OCI-LY1 (cell line): ENCODE results near the gene ZNF646.

Source experiments
- H2AFZ ChIP-seq: fragments of 200-600 bp; sonication (generic), shearing (Covaris generic); 2 replicates; pipeline ENCODE4 v1.6.0; 2014; ENCODE audit warnings: antibody characterized with exemption, mild to moderate bottlenecking, low read length
- H3F3A ChIP-seq: fragments of 200-600 bp; sonication (generic), shearing (Covaris generic); 2 replicates; pipeline ENCODE4 v1.6.0; 2014; ENCODE audit warnings: mild to moderate bottlenecking, antibody characterized with exemption, low read length, moderate library complexity; ENCODE audit not compliant: insufficient read depth
- H3K27ac ChIP-seq: fragments of 200-600 bp; sonication (generic); 2 replicates; pipeline ENCODE4 v1.5.1; 2014; ENCODE audit warnings: low read length, mixed run types, mild to moderate bottlenecking, low read depth; ENCODE audit not compliant: poor library complexity, severe bottlenecking
- H3K27me3 ChIP-seq: fragments of 200-600 bp; sonication (generic); 2 replicates; pipeline ENCODE4 v1.6.0; 2014; ENCODE audit warnings: antibody characterized with exemption, mild to moderate bottlenecking, low read length, moderate library complexity; ENCODE audit not compliant: insufficient read depth
- H3K36me3 ChIP-seq: fragments of 200-600 bp; sonication (generic); 2 replicates; pipeline ENCODE4 v1.6.1; 2014; ENCODE audit warnings: mild to moderate bottlenecking, antibody characterized with exemption, low read length, moderate library complexity, mixed read lengths; ENCODE audit not compliant: insufficient read depth
- H3K4me1 ChIP-seq: fragments of 200-600 bp; sonication (generic); 2 replicates; pipeline ENCODE4 v1.5.1; 2014; ENCODE audit warnings: mild to moderate bottlenecking, low read length, moderate library complexity; ENCODE audit not compliant: insufficient read depth, severe bottlenecking
- H3K4me2 ChIP-seq: fragments of 200-600 bp; sonication (generic), shearing (Covaris generic); 2 replicates; pipeline ENCODE4 v1.6.1; 2014; ENCODE audit warnings: low read length
- H3K4me3 ChIP-seq: fragments of 200-600 bp; sonication (generic); 2 replicates; pipeline ENCODE4 v1.5.1; 2014; ENCODE audit warnings: low read length, low read depth, mild to moderate bottlenecking, mixed read lengths; ENCODE audit not compliant: poor library complexity, severe bottlenecking
- H3K79me2 ChIP-seq: fragments of 200-600 bp; shearing (Covaris generic); 2 replicates; pipeline ENCODE4 v1.6.1; 2016; ENCODE audit warnings: mixed run types, low read length, mixed read lengths; ENCODE audit not compliant: insufficient read depth
- H3K9ac ChIP-seq: fragments of 200-600 bp; sonication (generic), shearing (Covaris generic); 2 replicates; pipeline ENCODE4 v1.6.1; 2014; ENCODE audit warnings: mild to moderate bottlenecking, low read length, mixed read lengths
- H3K9me2 ChIP-seq: fragments of 200-600 bp; sonication (generic), shearing (Covaris generic); 2 replicates; pipeline ENCODE4 v1.6.1; 2014; ENCODE audit warnings: low read depth, mild to moderate bottlenecking, low read length, mixed read lengths
- H3K9me3 ChIP-seq: fragments of 200-600 bp; shearing (Covaris generic); 2 replicates; pipeline ENCODE4 v1.6.1; 2014; ENCODE audit warnings: low read length, mixed read lengths
- H4K20me1 ChIP-seq: fragments of 200-600 bp; sonication (generic), shearing (Covaris generic); 2 replicates; pipeline ENCODE4 v1.6.0; 2016; ENCODE audit warnings: mild to moderate bottlenecking, low read length; ENCODE audit not compliant: insufficient read depth
- EZH2 ChIP-seq: fragments of 200-600 bp; sonication (generic), shearing (Covaris generic); IDR thresholded peaks from 2 replicates; pipeline ENCODE4 v1.8.0; 2017; ENCODE audit warnings: borderline replicate concordance, mixed run types, mild to moderate bottlenecking, antibody characterized with exemption, low read length, moderate library complexity, mixed read lengths
- TF ChIP-seq, protein P1 (sequence below): fragments of 200-600 bp; sonication (generic), shearing (Covaris generic); IDR thresholded peaks from 2 replicates; pipeline ENCODE4 v1.5.1; 2017; ENCODE audit warnings: mild to moderate bottlenecking, antibody characterized with exemption, low read length, moderate library complexity, mixed read lengths

The ZNF646 gene

DNA sequence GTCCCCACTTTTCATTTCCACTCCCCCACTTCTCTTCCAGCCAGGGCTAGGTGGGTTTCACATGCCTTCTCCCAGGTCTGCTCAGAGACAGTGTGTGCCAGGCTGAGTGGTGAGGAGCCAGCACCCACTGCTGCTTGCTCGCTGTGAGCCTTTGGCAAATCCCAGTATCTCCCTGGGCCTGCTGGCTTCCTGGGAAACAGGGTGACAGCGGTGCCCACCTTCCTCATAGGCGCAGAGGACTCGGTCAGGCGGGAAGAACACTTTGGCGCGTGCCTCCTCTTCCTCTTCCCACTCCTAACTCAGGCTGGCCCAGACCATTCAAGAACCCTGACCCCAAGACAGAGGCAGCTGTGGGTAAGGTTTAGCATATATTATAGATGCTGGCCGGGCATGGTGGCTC, 15.0 kb downstream of the ZNF646 start:
- Histone ChIP-seq H3K4me1 (peaks cover 7% of the 10 kb centered on the region), H3K4me3 (no peak overlapping the region), H3K4me2 (no peak overlapping the region), H2AFZ (no peak overlapping the region), H4K20me1 (no peaks in the 10 kb centered on the region), H3K36me3 (peaks cover 24% of the 10 kb centered on the region; the same call in 1 of the 2 replicates), H3K9me2 (no peaks in the 10 kb centered on the region), H3K79me2 (no peaks in the 10 kb centered on the region), H3K9me3 (no peaks in the 10 kb centered on the region), H3K27me3 (no peaks in the 10 kb centered on the region), H3K27ac (no peak overlapping the region), H3F3A (no peaks in the 10 kb centered on the region), H3K9ac (no peak overlapping the region)
- TF ChIP-seq, protein P1, sequence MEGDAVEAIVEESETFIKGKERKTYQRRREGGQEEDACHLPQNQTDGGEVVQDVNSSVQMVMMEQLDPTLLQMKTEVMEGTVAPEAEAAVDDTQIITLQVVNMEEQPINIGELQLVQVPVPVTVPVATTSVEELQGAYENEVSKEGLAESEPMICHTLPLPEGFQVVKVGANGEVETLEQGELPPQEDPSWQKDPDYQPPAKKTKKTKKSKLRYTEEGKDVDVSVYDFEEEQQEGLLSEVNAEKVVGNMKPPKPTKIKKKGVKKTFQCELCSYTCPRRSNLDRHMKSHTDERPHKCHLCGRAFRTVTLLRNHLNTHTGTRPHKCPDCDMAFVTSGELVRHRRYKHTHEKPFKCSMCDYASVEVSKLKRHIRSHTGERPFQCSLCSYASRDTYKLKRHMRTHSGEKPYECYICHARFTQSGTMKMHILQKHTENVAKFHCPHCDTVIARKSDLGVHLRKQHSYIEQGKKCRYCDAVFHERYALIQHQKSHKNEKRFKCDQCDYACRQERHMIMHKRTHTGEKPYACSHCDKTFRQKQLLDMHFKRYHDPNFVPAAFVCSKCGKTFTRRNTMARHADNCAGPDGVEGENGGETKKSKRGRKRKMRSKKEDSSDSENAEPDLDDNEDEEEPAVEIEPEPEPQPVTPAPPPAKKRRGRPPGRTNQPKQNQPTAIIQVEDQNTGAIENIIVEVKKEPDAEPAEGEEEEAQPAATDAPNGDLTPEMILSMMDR, result no peak
- TF ChIP-seq EZH2, result no peak

GRCh38 chr16:31090540-31090939, 16.3 kb downstream of the ZNF646 start:
- H4K20me1 ChIP-seq, result no peaks in the 10 kb centered on the region
- no peaks in the 10 kb centered on the region for H3K79me2 ChIP-seq
- H3K9ac ChIP-seq, result no peak overlapping the region
- no peak overlapping the region for H2AFZ ChIP-seq
- H3K4me3 ChIP-seq, result no peak overlapping the region
- peaks cover 21% of the 10 kb centered on the region; the same call in 1 of the 2 replicates for H3K36me3 ChIP-seq
- no peaks in the 10 kb centered on the region for H3K9me2 ChIP-seq
- H3K27me3 ChIP-seq, result no peaks in the 10 kb centered on the region
- H3K9me3 ChIP-seq, result no peaks in the 10 kb centered on the region
- no peak overlapping the region for H3K4me2 ChIP-seq
- H3F3A ChIP-seq, result no peaks in the 10 kb centered on the region
- peaks cover 13% of the 10 kb centered on the region for H3K4me1 ChIP-seq
- TF ChIP-seq, protein P1, result no peak
- TF ChIP-seq EZH2, result no peak
- H3K27ac ChIP-seq, result no peak overlapping the region

DNA sequence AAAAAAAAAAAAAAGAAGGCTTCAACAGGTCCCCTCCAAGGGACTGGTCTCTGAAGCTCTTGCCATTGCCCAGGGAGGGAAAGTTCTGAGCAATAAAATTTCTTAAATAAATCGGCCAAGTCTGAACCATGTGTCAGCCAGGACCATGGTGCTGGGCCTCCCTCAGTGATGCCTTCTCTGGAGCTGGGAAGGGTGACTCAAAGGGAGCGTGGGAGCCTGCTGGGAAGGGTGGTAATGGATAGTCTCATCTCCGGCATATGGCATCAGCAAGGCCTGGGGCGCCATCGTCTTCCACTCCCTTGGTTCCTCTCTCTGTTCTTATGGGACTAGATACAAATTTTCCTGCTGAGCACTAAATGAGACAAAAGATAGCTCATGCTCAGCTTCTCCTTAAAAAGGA, 18.1 kb downstream of the ZNF646 start:
- TF ChIP-seq EZH2, result no peak
- TF ChIP-seq, protein P1, result no peak
- Histone ChIP-seq H3K9me3 (no peaks in the 10 kb centered on the region), H3K4me2 (no peak overlapping the region), H3K27ac (no peak overlapping the region), H3K27me3 (no peaks in the 10 kb centered on the region), H4K20me1 (no peaks in the 10 kb centered on the region), H2AFZ (no peak overlapping the region), H3K9ac (no peak overlapping the region), H3K79me2 (no peaks in the 10 kb centered on the region), H3F3A (no peaks in the 10 kb centered on the region), H3K36me3 (peaks cover 19% of the 10 kb centered on the region; the same call in 1 of the 2 replicates), H3K4me1 (peaks cover 16% of the 10 kb centered on the region), H3K4me3 (no peak overlapping the region), H3K9me2 (no peaks in the 10 kb centered on the region)
